Fibroblast of mammary gland (primary cell): Measurements from ENCODE around the gene KCNQ5.

Experiments used
- DNase-seq: peaks from one replicate; pipeline ENCODE4 v3.0.0-alpha.2; 2010; ENCODE audit warnings: low read depth
- H3K4me3 ChIP-seq: 2 replicates; pipeline ENCODE4 v1.5.1; 2011; ENCODE audit warnings: low read depth, mild to moderate bottlenecking, low read length, moderate library complexity; ENCODE audit not compliant: control insufficient read depth
- CTCF ChIP-seq: conservative IDR thresholded peaks from 2 replicates; pipeline ENCODE4 v1.5.1; 2011; ENCODE audit warnings: low read depth, low read length, inconsistent platforms; ENCODE audit not compliant: control insufficient read depth, insufficient read depth

KCNQ5 gene

GRCh38 chr6:73152966-73153757 lies 531.3 kb downstream of the KCNQ5 start:
- peak; percentile 41 for DNase-seq
- no peak for TF ChIP-seq CTCF
- H3K4me3 ChIP-seq, result no peak overlapping the region

GRCh38 chr6:73156793-73157767 lies 535.2 kb downstream of the KCNQ5 start:
- no peak for TF ChIP-seq CTCF
- DNase-seq, result no peak
- no peak overlapping the region for H3K4me3 ChIP-seq

GRCh38 chr6:73157870-73158269 lies 536.0 kb downstream of the KCNQ5 start:
- TF ChIP-seq CTCF, result no peak
- no peak for DNase-seq
- H3K4me3 ChIP-seq, result no peak overlapping the region

GRCh38 chr6:73169111-73169510 lies 547.2 kb downstream of the KCNQ5 start:
- no peak overlapping the region for H3K4me3 ChIP-seq
- DNase-seq, result peak; percentile 52
- no peak for TF ChIP-seq CTCF

GRCh38 chr6:73169633-73170032 lies 547.8 kb downstream of the KCNQ5 start:
- DNase-seq, result no peak
- no peak overlapping the region for H3K4me3 ChIP-seq
- no peak for TF ChIP-seq CTCF

GRCh38 chr6:73174646-73175045 lies 552.8 kb downstream of the KCNQ5 start:
- no peak for DNase-seq
- no peak overlapping the region for H3K4me3 ChIP-seq
- TF ChIP-seq CTCF, result no peak
